Measurements from ENCODE around the gene SDHD. TPM values are rescaled to one million over a fixed set of nuclear protein-coding genes. Genes with fewer than 3 reads are reported as not detected.

SDHD gene
- 62.4 to 88.2 TPM (median 65.8 TPM) in 5 replicates for total RNA-seq (2022; extraction: Qiagen RNA extraction; ENCODE audit: low read depth)

GRCh38 chr11:112086422-112087191, at the start of gene SDHD, which contains the start of gene TIMM8B:
TSS of gene SDHD (plus strand) at chr11:112086873. CDS start at chr11:112086908, 35 bp downstream.
TSS of gene TIMM8B (minus strand) at chr11:112086756. CDS start at chr11:112086723, 33 bp downstream.

DNA sequence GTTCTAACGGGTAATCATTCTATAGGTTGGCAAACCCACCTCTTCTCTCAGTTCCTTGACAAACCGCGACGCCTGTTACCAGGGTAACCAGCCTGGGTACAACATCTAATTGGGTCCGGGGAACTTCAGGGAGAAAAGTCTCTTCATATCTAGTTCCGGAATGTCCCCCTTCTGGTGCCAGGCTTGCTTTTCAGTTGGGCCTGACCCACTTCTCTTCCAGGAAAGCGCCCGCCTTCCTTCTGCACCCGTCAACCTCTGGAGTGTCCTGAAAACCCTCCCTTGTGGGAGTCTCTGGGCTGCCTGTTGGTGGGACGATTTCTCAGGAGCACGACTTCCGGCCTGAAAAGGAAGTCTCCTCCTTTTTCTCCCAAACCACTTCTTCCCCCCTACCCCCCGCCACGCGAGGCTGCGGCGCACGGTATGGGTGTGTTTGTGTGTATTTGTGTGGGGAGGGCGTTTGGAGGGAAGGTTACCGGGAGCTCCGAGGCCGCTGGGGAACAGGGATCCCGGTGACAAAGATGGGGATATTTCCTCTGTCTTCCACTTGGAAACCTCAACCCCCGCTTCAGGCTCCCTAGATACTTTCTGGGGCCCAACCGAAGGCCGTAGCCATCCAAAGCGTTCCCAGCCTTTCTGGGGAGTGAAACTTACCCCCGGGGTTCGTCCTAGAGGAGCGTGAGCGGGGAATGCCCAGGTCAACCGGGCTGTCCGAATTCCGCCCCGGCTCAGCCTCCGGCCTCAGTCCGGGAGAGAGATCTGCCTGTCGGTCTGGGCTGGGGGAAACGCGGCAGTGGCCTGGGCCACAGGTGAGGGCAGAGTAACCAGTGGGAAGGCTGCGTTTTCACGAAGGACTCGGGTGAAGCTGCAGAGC, 12.5 kb upstream of the SDHD start, which contains the start of the genes NKAPD1 and PIH1D2:
NKAPD1 (plus strand) TSS at position 359 of the 871 bp plus-strand sequence. CDS start 1,276 bp downstream, outside the sequence.
PIH1D2 (minus strand) TSS at position 77 of the 871 bp plus-strand sequence. CDS start 843 bp downstream, outside the sequence.

Other genes starting within 250 kb of the SDHD start
- 18.5 to 24.5 TPM (median 19.5 TPM) in 5 replicates for gene ALG9, start 215.3 kb upstream of the SDHD start, total RNA-seq (2022; extraction: Qiagen RNA extraction; ENCODE audit: low read depth)
- 1.5 to 2.0 TPM (median 1.7 TPM) in 5 replicates for gene FDXACB1, start 207.7 kb upstream of the SDHD start, total RNA-seq (2022; extraction: Qiagen RNA extraction; ENCODE audit: low read depth)
- gene CFAP68, start 207.3 kb upstream of the SDHD start, total RNA-seq (2022; extraction: Qiagen RNA extraction; ENCODE audit: low read depth) = 29.9 to 36.9 TPM (median 32.5 TPM) in 5 replicates
- gene CRYAB, start 175.1 kb upstream of the SDHD start, total RNA-seq (2022; extraction: Qiagen RNA extraction; ENCODE audit: low read depth) = 4.1 to 11.8 TPM (median 5.7 TPM) in 5 replicates
- gene HSPB2, start 174.1 kb upstream of the SDHD start, total RNA-seq (2022; extraction: Qiagen RNA extraction; ENCODE audit: low read depth) = not detected in 5 replicates
- gene C11orf52, start 168.0 kb upstream of the SDHD start, total RNA-seq (2022; extraction: Qiagen RNA extraction; ENCODE audit: low read depth) = not detected in 5 replicates
- 3.1 to 4.8 TPM (median 4.4 TPM) in 5 replicates for gene DIXDC1, start 149.5 kb upstream of the SDHD start, total RNA-seq (2022; extraction: Qiagen RNA extraction; ENCODE audit: low read depth)
- 24.1 to 33.2 TPM (median 27.0 TPM) in 5 replicates for gene DLAT, start 61.5 kb upstream of the SDHD start, total RNA-seq (2022; extraction: Qiagen RNA extraction; ENCODE audit: low read depth)
- gene PIH1D2, start 12.9 kb upstream of the SDHD start, total RNA-seq (2022; extraction: Qiagen RNA extraction; ENCODE audit: low read depth) = 0.71 to 1.4 TPM (median 1.1 TPM) in 5 replicates
- gene NKAPD1, start 12.6 kb upstream of the SDHD start, total RNA-seq (2022; extraction: Qiagen RNA extraction; ENCODE audit: low read depth) = 13.2 to 19.3 TPM (median 13.8 TPM) in 5 replicates
- gene TIMM8B, start 117 bp upstream of the SDHD start, total RNA-seq (2022; extraction: Qiagen RNA extraction; ENCODE audit: low read depth) = 65.4 to 79.6 TPM (median 72.5 TPM) in 5 replicates
- gene IL18, start 77.2 kb downstream of the SDHD start, total RNA-seq (2022; extraction: Qiagen RNA extraction; ENCODE audit: low read depth) = 83.8 to 101 TPM (median 94.5 TPM) in 5 replicates
- gene TEX12, start 80.5 kb downstream of the SDHD start, total RNA-seq (2022; extraction: Qiagen RNA extraction; ENCODE audit: low read depth) = not detected in 5 replicates
- gene BCO2, start 88.6 kb downstream of the SDHD start, total RNA-seq (2022; extraction: Qiagen RNA extraction; ENCODE audit: low read depth) = 0.79 to 1.3 TPM (median 0.95 TPM) in 5 replicates
- 29.3 to 33.8 TPM (median 30.9 TPM) in 5 replicates for gene PTS, start 139.6 kb downstream of the SDHD start, total RNA-seq (2022; extraction: Qiagen RNA extraction; ENCODE audit: low read depth)
- not detected in 5 replicates for gene PLET1, start 174.0 kb downstream of the SDHD start, total RNA-seq (2022; extraction: Qiagen RNA extraction; ENCODE audit: low read depth)

Measured in A549 treated with CpdA at 1 μM for 4 hours (cell line).